PC-3 (cell line): ENCODE measurements around the gene FBXO31.

Experiments used
- CTCF ChIP-seq: fragments of 300-600 bp; sonication (generic); conservative IDR thresholded peaks from 2 replicates; pipeline ENCODE4 v1.5.1; 2017; ENCODE audit warnings: antibody characterized with exemption, low read depth, mild to moderate bottlenecking, low read length
- EZH2 ChIP-seq: fragments of 300-600 bp; sonication (generic); IDR thresholded peaks from one replicate; pipeline ENCODE4 v1.6.1; 2017; ENCODE audit warnings: antibody characterized with exemption, mild to moderate bottlenecking, low read length; ENCODE audit not compliant: unreplicated experiment
- EZH2phosphoT487 ChIP-seq: fragments of 300-600 bp; sonication (generic); IDR thresholded peaks from 2 replicates; pipeline ENCODE4 v1.6.1; 2018; ENCODE audit warnings: mild to moderate bottlenecking, antibody characterized with exemption, low read length, borderline replicate concordance

DNA sequence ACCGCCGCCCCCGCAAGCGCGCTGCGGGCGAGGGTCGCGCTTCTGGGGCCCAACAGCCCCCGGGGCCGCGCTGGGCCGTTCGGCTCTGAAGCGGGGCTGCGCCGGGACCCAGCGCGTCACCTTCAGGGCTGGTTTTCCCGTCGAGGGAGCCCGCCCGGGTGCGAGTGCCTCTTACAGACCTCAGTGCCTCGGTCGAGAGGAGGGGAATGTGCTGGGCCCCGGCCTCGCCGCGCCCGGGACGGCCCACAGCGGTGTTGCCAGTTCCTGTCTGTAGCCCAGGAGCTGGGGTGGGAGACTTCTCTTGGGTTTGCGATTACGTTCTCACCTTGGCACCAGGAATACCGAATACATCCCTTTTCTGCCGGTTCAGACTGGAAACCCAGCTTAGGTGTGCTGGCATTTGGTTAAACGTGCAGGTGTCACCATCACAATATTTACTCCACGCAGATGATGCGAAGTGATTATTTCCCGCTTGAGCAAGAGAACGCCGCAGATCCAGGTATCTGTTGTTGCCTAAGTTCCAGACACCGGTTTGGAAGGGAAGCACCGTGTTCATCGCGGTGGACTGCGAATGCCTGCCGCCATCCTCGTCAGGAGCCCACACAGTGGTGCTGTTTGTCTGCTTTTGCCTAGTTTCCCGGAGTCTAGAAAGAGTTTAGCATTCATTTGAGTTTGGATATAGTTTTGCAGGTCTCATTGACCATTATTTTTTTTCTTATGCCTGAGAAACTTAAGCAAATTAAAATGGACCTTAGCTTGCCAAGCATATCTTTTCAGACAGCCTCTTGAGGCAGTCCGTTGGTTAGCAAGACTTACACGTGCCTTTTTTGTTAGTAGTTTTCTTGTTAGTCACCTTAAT, 9.5 kb upstream of the FBXO31 start:
- TF ChIP-seq EZH2 (no peak), CTCF (peak; percentile 31; the same call in 1 of the 2 replicates), EZH2phosphoT487 (no peak)
